Stimulated activated CD4-positive, alpha-beta T cell treated with anti-CD3 and anti-CD28 coated beads, Interleukin-2, amount 100 ng/mL, for 24 hours (primary cell): ENCODE measurements around the gene ID4.
A peak's percentile ranks its signal among the peaks of the same experiment; 100 is the strongest.
"Not testable (repeated sequence)": the region's sequence is repeated elsewhere in the genome, so short reads cannot be mapped to it uniquely, and the experiment has no call there.

Source experiments
- DNase-seq, 2 donors: peaks; one replicate each; pipeline ENCODE4 v3.0.0-alpha.2; 2020

Gene ID4

DNA sequence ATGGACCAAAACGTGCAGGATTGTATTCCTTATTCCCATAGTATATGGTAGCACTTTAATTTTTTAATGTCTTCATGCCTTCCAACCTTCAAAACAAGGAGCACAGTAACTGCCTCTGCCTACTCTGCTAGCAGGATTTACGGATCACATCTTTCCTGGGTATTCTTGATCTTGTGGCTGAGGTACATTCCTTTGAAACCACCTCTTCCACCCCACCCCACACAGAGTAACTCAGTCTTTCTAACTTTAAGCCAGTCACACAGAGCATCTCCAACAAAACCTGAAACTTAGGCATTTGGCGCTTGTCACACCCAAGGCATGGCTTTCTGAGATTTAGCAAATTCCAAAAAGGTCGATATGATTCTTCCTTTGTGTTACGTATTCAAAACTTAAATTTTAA is 2.3 kb upstream of the ID4 start:
- no peak for DNase-seq

GRCh38 chr6:19835605-19836004 is 1.6 kb upstream of the ID4 start:
- no peak for DNase-seq

GRCh38 chr6:19837511-19838441 is 606 bp downstream of the ID4 start:
- peak in 1 of 2 donors; percentile 2 for DNase-seq

- DNase-seq = peak in 1 of 2 donors; percentile 1
These were observed 1.5 kb downstream of the ID4 start for GRCh38 chr6:19838442-19839236.

GRCh38 chr6:19839237-19839546 is 2.0 kb downstream of the ID4 start:
- no peak for DNase-seq

DNA sequence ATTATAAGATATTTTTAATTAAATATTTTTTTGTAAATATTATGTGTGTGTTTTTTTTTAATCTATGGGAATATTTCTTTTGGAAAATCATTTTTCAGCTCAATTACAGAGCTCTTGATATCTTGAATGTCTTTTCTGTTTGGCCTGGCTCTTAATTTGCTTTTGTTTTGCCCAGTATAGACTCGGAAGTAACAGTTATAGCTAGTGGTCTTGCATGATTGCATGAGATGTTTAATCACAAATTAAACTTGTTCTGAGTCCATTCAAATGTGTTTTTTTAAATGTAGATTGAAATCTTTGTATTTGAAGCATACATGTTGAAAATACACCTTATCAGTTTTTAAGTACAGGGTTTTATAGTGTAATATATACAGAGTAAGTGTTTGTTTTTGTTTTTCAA is 2.6 kb downstream of the ID4 start:
- no peak for DNase-seq

DNA sequence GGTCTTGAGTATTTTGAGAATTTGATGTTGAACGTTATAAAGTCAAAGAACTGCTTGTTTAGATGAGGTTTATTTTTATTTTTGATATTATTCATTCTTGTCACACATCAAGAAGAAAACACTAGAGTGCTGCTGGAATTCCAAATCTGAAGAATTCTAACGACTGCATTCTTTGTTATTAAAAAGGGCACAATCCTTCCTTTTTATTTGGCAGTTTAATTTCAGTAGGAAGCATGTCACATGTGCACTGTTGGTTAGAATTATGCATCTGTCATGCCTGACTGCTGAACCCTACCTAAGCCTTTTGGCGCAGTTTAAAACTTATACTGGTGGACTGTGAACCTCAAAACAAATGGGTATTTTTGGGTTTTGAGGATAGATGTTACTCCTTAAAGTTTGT is 4.0 kb downstream of the ID4 start:
- no peak for DNase-seq

DNA sequence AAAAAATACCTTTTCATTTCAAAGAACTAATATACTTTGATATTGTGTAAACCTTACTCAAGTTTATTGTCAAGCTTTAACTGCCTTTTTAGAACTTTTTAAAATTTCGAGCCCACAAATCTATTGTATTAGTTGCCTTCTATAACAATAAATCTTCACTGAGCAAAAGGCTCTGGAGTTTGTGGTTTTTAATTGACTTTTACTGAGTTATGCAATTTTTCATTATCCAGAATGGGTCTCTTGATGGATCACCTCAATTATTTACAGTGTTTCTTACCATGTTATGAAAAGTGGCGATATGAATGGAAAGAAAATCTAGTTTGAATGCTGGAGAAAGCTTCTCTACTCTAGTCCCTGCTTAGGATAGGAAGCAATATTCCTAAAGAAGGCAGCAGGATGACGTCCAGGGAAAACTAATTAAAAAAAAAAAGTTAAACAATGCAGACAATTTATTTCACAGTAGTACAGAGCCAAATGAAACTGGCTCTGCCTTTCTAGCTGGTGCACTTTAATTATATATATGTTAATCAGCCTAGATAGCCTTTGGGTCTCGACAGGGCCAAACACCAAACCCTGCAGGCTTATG is 5.0 kb downstream of the ID4 start:
- DNase-seq = no peak

DNA sequence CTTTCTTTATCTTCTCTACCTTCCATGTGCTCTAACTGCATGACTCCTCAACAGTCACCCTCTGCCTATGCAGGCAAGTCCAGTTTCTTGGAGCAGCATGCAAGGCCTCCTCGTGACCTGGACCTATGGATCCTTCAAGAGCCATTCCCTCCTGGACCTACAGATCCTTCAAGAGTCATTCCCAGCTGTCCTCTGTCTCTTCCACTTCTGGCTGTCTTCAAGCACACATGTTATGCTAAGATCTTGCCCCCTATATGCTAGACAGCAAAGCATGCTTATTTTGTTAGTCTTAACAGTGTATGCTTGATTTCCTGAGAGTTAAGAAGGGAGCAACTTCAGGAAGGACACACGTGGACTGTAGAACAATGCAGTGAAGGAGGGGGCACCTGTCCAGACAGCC is 7.5 kb downstream of the ID4 start:
- no peak for DNase-seq

GRCh38 chr6:19845266-19846041 is 8.3 kb downstream of the ID4 start:
- no peak for DNase-seq

- DNase-seq = no peak
These were observed 11.4 kb downstream of the ID4 start for GRCh38 chr6:19848465-19849029.

- no peak for DNase-seq
These were observed 12.0 kb downstream of the ID4 start for GRCh38 chr6:19849196-19849595.

- no peak for DNase-seq
These were observed 12.6 kb downstream of the ID4 start for GRCh38 chr6:19849755-19850154.

DNA sequence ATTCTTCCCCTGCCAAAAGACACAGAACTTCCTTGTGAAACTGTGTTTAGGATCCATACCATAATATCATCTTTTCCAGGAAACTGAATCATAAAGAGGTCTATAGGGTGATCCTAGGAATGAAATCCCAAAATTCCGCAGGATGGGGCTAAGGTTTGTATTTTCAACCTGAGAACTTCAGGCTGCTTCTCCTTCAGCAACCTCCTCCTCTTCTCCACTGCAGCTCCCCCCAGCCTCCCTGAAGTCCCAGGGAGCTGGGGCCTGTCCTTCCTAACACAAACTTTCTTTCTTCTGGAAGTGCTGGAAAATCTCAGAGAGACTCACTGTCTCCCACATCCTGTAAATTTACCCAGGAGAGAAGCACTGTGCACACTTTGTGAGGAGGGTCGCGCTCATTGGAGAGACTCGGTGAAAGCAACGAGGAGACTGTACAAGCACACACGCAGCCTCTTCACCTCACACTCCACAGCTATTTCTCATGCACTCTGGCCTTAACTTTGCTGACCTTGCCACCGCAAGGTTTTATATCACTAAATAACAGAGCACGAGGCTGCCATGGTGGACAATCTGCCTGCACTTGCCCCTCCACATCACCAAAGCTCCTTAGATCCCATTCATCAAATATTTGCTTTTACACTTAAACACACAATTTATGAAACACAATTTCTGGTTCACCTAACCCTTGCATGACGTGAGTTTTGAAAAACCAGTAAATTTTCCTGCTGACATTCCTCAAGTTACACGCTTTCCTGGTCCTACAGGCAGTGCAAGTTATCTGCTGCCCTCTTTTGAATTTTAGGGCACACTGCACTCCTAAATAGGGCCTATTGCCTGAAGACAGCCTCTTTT is 14.3 kb downstream of the ID4 start:
- no peak for DNase-seq

DNA sequence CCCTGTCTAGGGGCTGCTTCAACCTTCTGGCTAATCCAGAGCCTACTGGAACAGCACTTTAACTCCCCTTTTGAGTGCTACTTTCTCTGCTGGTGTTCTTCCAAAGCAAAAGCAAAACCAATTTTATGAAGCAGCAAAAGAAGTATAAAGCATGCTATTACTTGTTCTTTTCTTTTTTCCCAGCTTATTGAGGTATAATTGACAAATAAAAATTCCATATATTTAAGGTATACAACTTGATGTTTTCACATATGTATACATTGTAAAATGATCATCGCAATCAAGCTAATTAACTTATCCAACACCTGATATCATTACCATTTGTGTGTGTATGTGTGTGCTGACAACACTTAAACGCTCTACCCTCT is 14.9 kb downstream of the ID4 start:
- DNase-seq = no peak

DNA sequence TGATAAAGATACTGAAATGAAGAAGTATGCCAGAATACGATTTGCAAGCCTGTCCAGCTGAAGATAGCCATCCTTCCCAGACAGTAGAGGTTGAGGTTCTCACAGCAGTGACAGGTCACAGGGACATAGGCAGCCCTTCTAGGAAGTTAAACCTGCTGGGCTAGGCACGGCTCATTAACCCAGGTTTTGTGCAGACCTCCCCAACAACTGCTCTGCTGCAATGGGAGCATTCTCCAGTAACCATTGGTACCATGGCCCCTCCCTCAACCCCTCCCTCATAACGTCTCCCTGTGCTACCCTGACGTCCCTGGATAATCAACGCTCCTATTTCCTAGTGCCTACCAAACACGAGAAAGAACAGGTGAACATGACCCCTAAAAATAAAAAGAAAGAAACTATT is 15.8 kb downstream of the ID4 start:
- no peak for DNase-seq

DNA sequence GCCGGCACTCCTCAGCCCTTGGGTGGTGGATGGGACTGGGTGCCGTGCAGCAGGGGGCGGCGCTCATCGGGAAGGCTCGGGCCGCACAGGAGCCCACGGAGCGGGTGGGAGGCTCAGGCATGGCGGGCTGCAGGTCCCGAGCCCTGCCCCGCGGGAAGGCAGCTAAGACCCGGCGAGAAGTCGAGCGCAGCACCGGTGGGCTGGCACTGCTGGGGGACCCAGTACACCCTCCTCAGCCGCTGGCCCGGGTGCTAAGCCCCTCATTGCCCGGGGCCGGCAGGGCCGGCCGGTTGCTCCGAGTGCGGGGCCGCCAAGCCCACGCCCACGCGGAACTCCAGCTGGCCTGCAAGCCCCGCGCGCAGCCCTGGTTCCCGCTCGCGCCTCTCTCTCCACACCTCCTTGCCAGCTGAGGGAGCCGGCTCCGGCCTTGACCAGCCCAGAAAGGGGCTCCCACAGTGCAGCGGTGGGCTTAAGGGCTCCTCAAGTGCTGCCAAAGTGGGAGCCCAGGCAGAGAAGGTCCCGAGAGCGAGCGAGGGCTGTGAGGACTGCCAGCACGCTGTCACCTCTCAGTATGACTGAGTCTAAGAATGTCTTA is 17.3 kb downstream of the ID4 start:
- not testable (repeated sequence) for DNase-seq

DNA sequence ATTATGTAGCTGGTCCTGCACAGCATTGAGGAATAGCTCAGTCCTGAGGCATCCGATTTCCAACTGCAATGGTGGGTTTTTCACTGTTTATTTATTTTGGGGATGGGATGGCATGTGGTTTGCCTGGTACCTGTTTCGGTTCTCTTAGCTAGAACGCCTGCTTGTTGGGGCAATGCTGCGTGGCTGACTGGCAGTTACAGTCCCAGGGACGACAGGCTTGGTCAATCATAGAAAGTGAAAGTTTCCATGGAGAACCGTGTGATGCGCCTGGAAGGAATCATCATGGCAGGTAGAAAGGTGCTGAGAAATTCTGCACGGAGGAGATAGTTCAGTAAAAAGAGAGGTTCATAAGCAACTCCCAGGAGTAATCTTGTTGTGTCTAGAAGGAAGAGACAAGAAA is 18.4 kb downstream of the ID4 start:
- DNase-seq = no peak

- DNase-seq = no peak
These were observed 20.0 kb downstream of the ID4 start for GRCh38 chr6:19857139-19857538.

DNA sequence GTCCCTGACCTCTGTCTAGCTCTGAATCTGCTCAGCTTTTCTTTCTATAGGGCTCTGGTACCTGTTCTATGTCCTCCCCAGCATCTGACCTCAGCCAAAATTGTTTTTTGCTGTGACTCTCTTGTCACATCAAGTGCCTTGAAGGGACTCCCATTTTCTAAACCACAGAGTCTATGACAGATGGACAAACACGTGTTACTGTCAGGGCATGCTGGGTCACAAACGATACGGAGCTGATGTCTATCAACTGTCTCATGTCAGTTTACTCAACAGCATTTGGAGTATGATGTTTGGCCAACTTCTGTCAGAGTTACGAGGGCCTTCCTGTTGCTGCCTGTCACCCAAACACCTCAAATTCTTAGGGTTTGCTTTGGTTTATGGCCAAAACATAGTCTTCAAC is 20.5 kb downstream of the ID4 start:
- no peak for DNase-seq

- no peak for DNase-seq
These were observed 23.2 kb downstream of the ID4 start for GRCh38 chr6:19860235-19860877.
